Esophagus (tissue), 2 donors: ENCODE data around the gene CAPSL. TPM values are rescaled to one million over a fixed set of nuclear protein-coding genes. Genes with fewer than 3 reads are reported as not detected.
"Not testable (repeated sequence)": the region's sequence is repeated elsewhere in the genome, so short reads cannot be mapped to it uniquely, and the experiment has no call there.

Experiments
- H3K27ac ChIP-seq, 2 donors: one replicate each; pipeline ENCODE4 v1.5.1; 2013; ENCODE audit warnings: low read depth in 2 of 2, mild to moderate bottlenecking in 2 of 2, inconsistent platforms in 1 of 2, low read length in 1 of 2, moderate library complexity in 1 of 2
- H3K27me3 ChIP-seq, 2 donors: one replicate each; pipeline ENCODE4 v1.6.1; 2013; ENCODE audit warnings: low read length in 2 of 2, control low read depth in 1 of 2, mild to moderate bottlenecking in 1 of 2; ENCODE audit not compliant: insufficient read depth in 2 of 2, control insufficient read depth in 1 of 2
- H3K36me3 ChIP-seq, 2 donors: one replicate each; pipeline ENCODE4 v1.6.1; 2013; ENCODE audit warnings: low read length in 1 of 2; ENCODE audit not compliant: control insufficient read depth in 2 of 2, insufficient read depth in 2 of 2
- H3K4me1 ChIP-seq, 2 donors: one replicate each; pipeline ENCODE4 v1.6.1; 2013; ENCODE audit warnings: low read length in 1 of 2; ENCODE audit not compliant: control insufficient read depth in 2 of 2, insufficient read depth in 2 of 2
- H3K4me3 ChIP-seq, 2 donors: one replicate each; pipeline ENCODE4 v1.5.1; 2013; ENCODE audit warnings: low read length in 2 of 2, mild to moderate bottlenecking in 2 of 2, low read depth in 1 of 2, moderate library complexity in 1 of 2
- H3K9me3 ChIP-seq, 2 donors: one replicate each; pipeline ENCODE4 v1.6.1; 2013; ENCODE audit warnings: mild to moderate bottlenecking in 2 of 2, low read depth in 1 of 2, low read length in 1 of 2, moderate library complexity in 1 of 2; ENCODE audit not compliant: control insufficient read depth in 2 of 2, insufficient read depth in 1 of 2
- WGBS, 2 donors: extraction: QIAGEN DNeasy Blood & Tissue Kit; methylation state at CpG; one replicate each; pipeline ENCODE4 v1.1.7; 2013; 5-methylcytosine and 5-hydroxymethylcytosine counted together
- polyA plus RNA-seq, 2 donors: library from polyadenylated mRNA; stranded (reverse); fragments of 200-250 nt; gene quantifications; one replicate each; pipeline ENCODE4 v1.2.3, GENCODE V29; 2013
- donor health status: healthy with polysubstance abuse.
- donor health status: Bipolar disorder and iron deficiency.

CAPSL gene
- polyA plus RNA-seq = not detected

- Histone ChIP-seq H3K4me3 (no peak within 1 kb of the TSS), H3K4me1 (no peaks in the 10 kb centered on the region), H3K9me3 (no peaks in the 10 kb centered on the region), H3K27ac (no peak within 1 kb of the TSS), H3K36me3 (no peaks in the 10 kb centered on the region), H3K27me3 (no peaks in the 10 kb centered on the region)
- 24 to 36% methylated on average over 2 of the region's 2 CpGs for WGBS, 2 donors
Measured at GRCh38 chr5:35938568-35939227, at the start of gene CAPSL. CAPSL (minus strand) TSS chr5:35938622; CDS start chr5:35921120, 17,502 bp downstream.

- Histone ChIP-seq H3K27ac (no peak overlapping the region), H3K36me3 (no peaks in the 10 kb centered on the region), H3K4me3 (no peak overlapping the region), H3K27me3 (no peaks in the 10 kb centered on the region), H3K9me3 (no peaks in the 10 kb centered on the region), H3K4me1 (no peaks in the 10 kb centered on the region)
- 59 to 61% methylated on average over 3 of the region's 3 CpGs for WGBS, 2 donors
Measured at GRCh38 chr5:35987776-35988175, 49.4 kb upstream of the CAPSL start.

DNA sequence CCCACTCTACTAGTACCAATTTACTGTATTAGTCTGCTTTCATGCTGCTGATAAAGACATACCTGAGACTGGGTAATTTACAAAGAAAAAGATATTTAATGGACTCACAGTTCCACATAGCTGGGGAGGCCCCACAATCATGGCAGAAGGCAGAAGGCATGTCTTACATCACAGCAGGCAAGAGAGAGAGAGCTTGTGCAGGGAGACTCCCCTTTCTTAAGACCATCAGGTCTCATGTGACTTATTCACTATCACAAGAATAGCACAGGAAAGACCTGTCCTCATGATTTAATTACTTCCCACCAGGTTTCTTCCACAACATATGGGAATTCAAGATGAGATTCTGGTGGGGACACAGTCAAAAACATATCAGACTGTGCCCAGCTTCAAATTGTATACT, 41.3 kb upstream of the CAPSL start:
- Histone ChIP-seq H3K27me3 (no peaks in the 10 kb centered on the region), H3K27ac (no peak overlapping the region), H3K4me3 (no peak overlapping the region), H3K4me1 (no peaks in the 10 kb centered on the region), H3K9me3 (peaks cover 0 to 3% of the 10 kb centered on the region in 2 donors), H3K36me3 (no peaks in the 10 kb centered on the region)

GRCh38 chr5:35976859-35977258, 38.4 kb upstream of the CAPSL start:
- not testable (repeated sequence) for H3K9me3 ChIP-seq, H3K36me3 ChIP-seq, H3K27ac ChIP-seq, H3K4me1 ChIP-seq, H3K4me3 ChIP-seq, H3K27me3 ChIP-seq
- WGBS, 2 donors = 58 to 82% methylated on average over 3 of the region's 3 CpGs

- no peak overlapping the region for H3K4me3 ChIP-seq
- peaks cover 0 to 3% of the 10 kb centered on the region in 2 donors for H3K9me3 ChIP-seq
- no peaks in the 10 kb centered on the region for H3K27me3 ChIP-seq
- 73 to 75% methylated on average over 4 of the region's 4 CpGs for WGBS, 2 donors
- no peak overlapping the region for H3K27ac ChIP-seq
- no peaks in the 10 kb centered on the region for H3K36me3 ChIP-seq
- no peaks in the 10 kb centered on the region for H3K4me1 ChIP-seq
Measured at GRCh38 chr5:35974570-35974969, 36.1 kb upstream of the CAPSL start.

DNA sequence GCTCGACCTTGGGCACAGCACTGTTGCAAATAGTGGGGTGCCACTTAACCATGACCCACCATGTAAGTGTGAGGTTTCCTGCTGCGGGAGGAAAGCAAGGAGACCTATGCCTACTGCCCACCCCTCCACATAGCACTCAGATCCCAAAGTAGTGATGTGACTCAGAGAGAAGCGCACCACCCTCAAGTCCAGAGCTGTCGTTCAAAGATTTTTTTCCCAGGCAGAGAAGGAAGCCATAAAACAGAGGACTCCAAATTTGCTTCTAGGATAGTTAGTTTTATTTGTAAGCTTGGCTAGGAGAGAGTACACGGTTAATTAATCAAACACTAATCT, 33.4 kb upstream of the CAPSL start:
- no peaks in the 10 kb centered on the region for H3K9me3 ChIP-seq
- no peaks in the 10 kb centered on the region for H3K36me3 ChIP-seq
- H3K4me3 ChIP-seq = no peak overlapping the region
- WGBS, 2 donors = 76 to 77% methylated on average over 5 of the region's 5 CpGs
- no peak overlapping the region for H3K27ac ChIP-seq
- no peaks in the 10 kb centered on the region for H3K4me1 ChIP-seq
- no peaks in the 10 kb centered on the region for H3K27me3 ChIP-seq

- no peaks in the 10 kb centered on the region for H3K27me3 ChIP-seq
- no peaks in the 10 kb centered on the region for H3K9me3 ChIP-seq
- H3K4me1 ChIP-seq = no peaks in the 10 kb centered on the region
- 73 to 81% methylated on average over 4 of the region's 4 CpGs for WGBS, 2 donors
- no peak overlapping the region for H3K27ac ChIP-seq
- no peaks in the 10 kb centered on the region for H3K36me3 ChIP-seq
- H3K4me3 ChIP-seq = no peak overlapping the region
Measured at GRCh38 chr5:35971186-35971877, 32.9 kb upstream of the CAPSL start.

GRCh38 chr5:35963381-35963843, 25.0 kb upstream of the CAPSL start:
- 49 to 52% methylated on average over 8 of the region's 8 CpGs for WGBS, 2 donors

DNA sequence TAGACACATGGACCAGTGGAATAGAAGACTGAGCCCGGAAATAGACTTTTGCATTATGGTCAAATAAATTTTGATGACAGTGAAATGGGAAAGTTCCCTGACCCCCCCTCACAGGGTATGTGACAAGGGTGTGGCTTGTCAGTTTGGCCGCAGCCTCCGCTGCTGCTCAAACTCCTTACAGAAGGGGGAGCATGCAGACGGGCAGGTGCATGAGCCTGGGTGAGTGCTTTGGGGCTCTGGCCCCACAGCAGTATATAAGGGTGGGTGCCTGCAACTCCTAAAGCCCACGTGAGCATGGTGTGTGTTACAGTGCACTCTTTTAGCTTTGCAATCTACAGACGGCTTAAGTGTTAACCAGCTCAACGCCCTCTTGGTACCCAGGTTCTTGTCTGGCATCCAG, 21.9 kb upstream of the CAPSL start:
- peaks cover 0 to 12% of the 10 kb centered on the region in 2 donors for H3K9me3 ChIP-seq
- no peak overlapping the region for H3K27ac ChIP-seq
- H3K4me3 ChIP-seq = no peak overlapping the region
- no peaks in the 10 kb centered on the region for H3K4me1 ChIP-seq
- H3K27me3 ChIP-seq = no peaks in the 10 kb centered on the region
- 68 to 73% methylated on average over 7 of the region's 7 CpGs for WGBS, 2 donors
- no peaks in the 10 kb centered on the region for H3K36me3 ChIP-seq

More at GRCh38 chr5:35963381-35963843, 25.0 kb upstream of the CAPSL start:
- Histone ChIP-seq H3K27ac (no peak overlapping the region), H3K4me1 (no peaks in the 10 kb centered on the region), H3K27me3 (no peaks in the 10 kb centered on the region), H3K9me3 (peaks cover 0 to 7% of the 10 kb centered on the region in 2 donors), H3K36me3 (no peaks in the 10 kb centered on the region), H3K4me3 (no peak overlapping the region)

- WGBS, 2 donors = 74 to 86% methylated on average over 1 of the region's 1 CpG
- Histone ChIP-seq H3K4me1 (peaks cover 0 to 2% of the 10 kb centered on the region in 2 donors), H3K36me3 (no peaks in the 10 kb centered on the region), H3K27ac (no peak overlapping the region), H3K27me3 (no peaks in the 10 kb centered on the region), H3K4me3 (no peak overlapping the region), H3K9me3 (peaks cover 0 to 9% of the 10 kb centered on the region in 2 donors)
Measured at GRCh38 chr5:35956429-35956828, 18.0 kb upstream of the CAPSL start.
